ENCODE measurements around the gene CUX1. TPM values are rescaled to one million over a fixed set of nuclear protein-coding genes. Genes with fewer than 3 reads are reported as not detected.

CUX1 gene
- total and polyA plus RNA-seq, 2 donors (not counting 1 experiment from before 2014, with no cell fraction given): 10.8 to 86.5 TPM

- H3K4me1 Mint-ChIP-seq: peaks cover 29% of the 10 kb centered on the region
- H3K27ac ChIP-seq (ENCODE audit: low read length in 2 of 2): peak overlapping the region in 1 of 2 donors; percentile 18
- H3K4me3 Mint-ChIP-seq: peak overlapping the region; percentile 88
- ChIA-PET POLR2A (interaction anchor here (0.6 kb wide), 1 partner anchor 75 kb away, joined by 9 read pairs; no protein-coding TSS in a partner anchor), CTCF (interaction anchor here (4.5 kb wide), 1 partner anchor 72 kb away, joined by 25 read pairs; no protein-coding TSS in a partner anchor)
- H4K20me1 ChIP-seq (ENCODE audit: control insufficient read depth, insufficient read depth, low read length, poor library complexity, severe bottlenecking): peaks cover 30% of the 10 kb centered on the region
- peak overlapping the region; percentile 75 for H2AFZ ChIP-seq (ENCODE audit: insufficient read depth, low read depth, low read length, poor library complexity, severe bottlenecking)
- no peaks in the 10 kb centered on the region for H3K36me3 ChIP-seq (replicated peaks in 1 of 2; ENCODE audit: control extremely low read depth in 1 of 2, control insufficient read depth in 1 of 2, extremely low read depth in 1 of 2, insufficient read depth in 2 of 2, low read length in 1 of 2)
- peaks cover 39% of the 10 kb centered on the region for H3K79me2 ChIP-seq (ENCODE audit: control insufficient read depth, insufficient read depth, low read length)
- H3K27me3 ChIP-seq (replicated peaks in 1 of 4; ENCODE audit: control extremely low read depth in 1 of 4, control insufficient read depth in 3 of 4, insufficient read depth in 4 of 4, low read length in 3 of 4): no peaks in the 10 kb centered on the region
- under 1% methylated on average over 93 of the region's 113 CpGs for WGBS (ENCODE audit: insufficient coverage)
- peak overlapping the region; percentile 89 for H3K27ac Mint-ChIP-seq
- intact Hi-C loops (cut with micrococcal nuclease): loop anchor here (1.0 to 2.0 kb wide), 3 partner anchors 40 to 175 kb away; no protein-coding TSS in a partner anchor
- H3K9me3 Mint-ChIP-seq (ENCODE audit: insufficient read depth): no peaks in the 10 kb centered on the region
- H3K9me3 ChIP-seq (ENCODE audit: control extremely low read depth in 1 of 3, control insufficient read depth in 2 of 3, insufficient read depth in 1 of 3, low read length in 2 of 3): no peaks in the 10 kb centered on the region
- ATAC-seq (ENCODE audit: low read depth) (peak; percentile 73), DNase-seq (peak; percentile 87)
- TF ChIP-seq CTCF (IDR thresholded peaks at IDR 0.05) (no peak), EZH2 (IDR thresholded peaks at IDR 0.05; ENCODE audit: borderline replicate concordance, insufficient read depth, low read depth, low read length, poor library complexity, severe bottlenecking) (no peak)
- H3K4me3 ChIP-seq (ENCODE audit: control extremely low read depth in 1 of 5, extremely low read depth in 1 of 5, insufficient read depth in 1 of 5, low read depth in 2 of 5, low read length in 4 of 5): peak overlapping the region; percentile 49 to 73 (median 61)
- H3K4me1 ChIP-seq (ENCODE audit: control insufficient read depth in 2 of 2, insufficient read depth in 2 of 2, low read length in 2 of 2): peaks cover 7 to 16% of the 10 kb centered on the region in 2 donors
- H3K4me2 ChIP-seq (replicated peaks; ENCODE audit: low read depth, low read length, poor library complexity, severe bottlenecking): peak overlapping the region; percentile 97
- no peaks in the 10 kb centered on the region for H3K27me3 Mint-ChIP-seq
- peak overlapping the region; percentile 70 for H3K9ac ChIP-seq (ENCODE audit: low read length)
These were observed 1.4 kb upstream of the CUX1 start for GRCh38 chr7:101815826-101816594.
